K562 (cell line): ENCODE results near the gene CLDN5. TPM values are rescaled to one million over a fixed set of nuclear protein-coding genes. Genes with fewer than 3 reads are reported as not detected.
A peak's percentile ranks its signal among the peaks of the same experiment; 100 is the strongest.

ENCODE experiments used
- CAMTA2 ChIP-seq: fragments of 250-450 bp; sonication (Bioruptor Pico); conservative IDR thresholded peaks from 2 replicates; pipeline ENCODE4 v1.5.1; 2022
- CHCHD3 ChIP-seq: fragments of 250-450 bp; sonication (Bioruptor Pico); IDR thresholded peaks from 2 replicates; pipeline ENCODE4 v2.1.2; 2022; ENCODE audit warnings: mild to moderate bottlenecking
- DACH1 ChIP-seq: fragments of 450-650 bp; IDR thresholded peaks from 2 replicates; pipeline ENCODE4 v1.6.1; 2018; ENCODE audit not compliant: partially characterized antibody
- ELF1 ChIP-seq: fragments of 200-800 bp; sonication (Bioruptor generic); IDR thresholded peaks from 2 replicates; pipeline ENCODE4 v1.6.1; 2016; ENCODE audit warnings: missing genetic modification characterization, missing compliant biosample characterization
- FOXK1 ChIP-seq: sonication (generic); formaldehyde crosslinking; IDR thresholded peaks from 2 replicates; pipeline ENCODE4 v1.8.0; 2022; ENCODE audit warnings: missing genetic modification reagents, mild to moderate bottlenecking, borderline replicate concordance
- GABPB1 ChIP-seq: sonication (generic); formaldehyde crosslinking; IDR thresholded peaks from 2 replicates; pipeline ENCODE4 v1.8.0; 2022; ENCODE audit warnings: mild to moderate bottlenecking, missing genetic modification reagents
- KAT8 ChIP-seq: fragments of 450-650 bp; IDR thresholded peaks from 2 replicates; pipeline ENCODE4 v1.6.1; 2016; ENCODE audit warnings: low read depth, mild to moderate bottlenecking
- MCM5 ChIP-seq: fragments of 450-650 bp; IDR thresholded peaks from 2 replicates; pipeline ENCODE4 v1.6.1; 2016; ENCODE audit warnings: low read depth
- MED1 ChIP-seq: sonication (generic); formaldehyde crosslinking; IDR thresholded peaks from 2 replicates; pipeline ENCODE4 v1.8.1; 2023; ENCODE audit warnings: missing genetic modification reagents, borderline replicate concordance
- NBN ChIP-seq: fragments of 450-650 bp; IDR thresholded peaks from 2 replicates; pipeline ENCODE4 v1.6.1; 2016; ENCODE audit warnings: low read depth, mild to moderate bottlenecking
- PHF20 ChIP-seq: fragments of 450-650 bp; IDR thresholded peaks from 2 replicates; pipeline ENCODE4 v1.6.1; 2018; ENCODE audit not compliant: partially characterized antibody
- RFX7 ChIP-seq: fragments of 250-450 bp; sonication (Bioruptor Pico); IDR thresholded peaks from 2 replicates; pipeline ENCODE4 v1.5.1; 2021; ENCODE audit warnings: mild to moderate bottlenecking
- SNIP1 ChIP-seq: fragments of 450-650 bp; IDR thresholded peaks from 2 replicates; pipeline ENCODE4 v1.7.1; 2017; ENCODE audit warnings: low read depth, mild to moderate bottlenecking
- SP2 ChIP-seq: IDR thresholded peaks from 2 replicates; pipeline ENCODE4 v1.6.1; 2011; ENCODE audit warnings: mild to moderate bottlenecking, low read depth, low read length, moderate library complexity; ENCODE audit not compliant: poor library complexity, severe bottlenecking; ENCODE audit errors: extremely low read depth
- TAF7 ChIP-seq: fragments of 450-650 bp; IDR thresholded peaks from 2 replicates; pipeline ENCODE4 v1.6.1; 2016; ENCODE audit warnings: missing genetic modification characterization, missing compliant biosample characterization
- TFAM ChIP-seq: fragments of 250-450 bp; sonication (Bioruptor Pico); conservative IDR thresholded peaks from 2 replicates; pipeline ENCODE4 v1.5.0; 2021; ENCODE audit warnings: mild to moderate bottlenecking, moderate library complexity
- ZNF263 ChIP-seq: sonication (generic); formaldehyde crosslinking; IDR thresholded peaks from 2 replicates; pipeline ENCODE4 v1.8.0; 2022; ENCODE audit warnings: mild to moderate bottlenecking, missing genetic modification reagents, borderline replicate concordance
- ZNF583 ChIP-seq: fragments of 250-450 bp; sonication (Bioruptor Pico); IDR thresholded peaks from 2 replicates; pipeline ENCODE4 v1.4.0; 2020
- polyA plus RNA-seq, 8 experiments: library from polyadenylated mRNA; depleted of rRNA in 4 of 8; stranded (reverse) in 5 of 8; unstranded in 3 of 8; fragments of >200 nt; fragmentation: Nextera tagmentation in 2 of 8; fragmentation: Illumina TruSeq in 1 of 8; extraction: Ambion mirVana in 2 of 8; extraction: Trizol in 1 of 8; gene quantifications; 2 replicates each; pipeline versions ENCODE4 v1.2.1 to v1.2.3, GENCODE V29; 2011 to 2014; ENCODE audit warnings: inconsistent platforms in 1 of 8, missing spikeins in 1 of 8
- total RNA-seq, 7 experiments: library from RNA; depleted of rRNA in 6 of 7; stranded (reverse); fragments of >200 nt in 6 of 7; fragmentation: Illumina TruSeq in 2 of 7; extraction: Trizol in 2 of 7; gene quantifications; 2 replicates each; pipeline versions ENCODE4 v1.2.1 to v1.2.3, GENCODE V29; 2011 to 2021; ENCODE audit warnings: low replicate concordance in 1 of 7
- TF ChIP-seq, protein P1 (sequence below): sonication (generic); formaldehyde crosslinking; IDR thresholded peaks from 2 replicates; pipeline ENCODE4 v1.8.1; 2023; ENCODE audit warnings: mild to moderate bottlenecking, missing genetic modification reagents
- TF ChIP-seq, protein P2 (sequence below), 2 experiments: fragments of 450-650 bp; IDR thresholded peaks; 2 replicates each; pipeline ENCODE4 v1.6.1; 2018; ENCODE audit warnings: mild to moderate bottlenecking in 2 of 2, low read depth in 1 of 2; ENCODE audit not compliant: partially characterized antibody in 2 of 2
- TF ChIP-seq, protein P3 (sequence below), 2 experiments: fragments of 450-650 bp; IDR thresholded peaks; 2 replicates each; pipeline ENCODE4 v1.6.1; 2016
- TF ChIP-seq, protein P4 (sequence below): IDR thresholded peaks from 2 replicates; pipeline ENCODE4 v1.6.1; 2012; ENCODE audit warnings: low read depth, low read length, improper control_type of control experiment, borderline replicate concordance

Gene CLDN5
- total and polyA plus RNA-seq, 9 of the 15 experiments (the other 6 are each of a cell fraction or from before 2014, with no cell fraction given): 0.20 TPM; not detected in 8

DNA sequence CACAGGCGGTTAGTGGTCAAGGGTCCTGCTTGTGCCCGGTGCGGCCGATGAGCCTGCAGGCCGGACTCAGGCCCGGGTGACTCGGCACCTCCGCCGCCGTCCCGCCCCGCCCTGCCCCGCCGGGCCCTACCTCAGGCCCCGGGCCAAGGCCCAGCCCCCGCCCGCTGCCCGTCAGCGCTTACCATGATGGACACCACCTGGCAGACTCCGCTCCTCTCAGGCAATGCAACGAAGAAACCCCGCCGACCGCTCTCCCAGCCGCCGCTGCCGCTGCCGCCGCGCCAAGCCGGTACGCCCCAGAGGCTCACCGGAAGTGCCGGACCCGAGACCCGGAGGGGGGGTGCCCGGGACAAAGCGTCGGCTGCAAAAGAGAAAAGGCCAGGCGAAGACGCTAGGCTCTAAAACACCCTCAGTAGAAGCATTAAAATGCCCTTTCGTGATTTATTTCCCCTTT, 45.3 kb downstream of the CLDN5 start, which contains the start of gene UFD1 (continued):
- TF ChIP-seq SNIP1: no peak
- TF ChIP-seq PHF20: no peak
- TF ChIP-seq TFAM (CRISPR knock-in tag): no peak
- TF ChIP-seq DACH1: no peak
- 0 out of 2 replicates have a peak, but pooled peaks have one; percentile 45 for TF ChIP-seq TAF7
- TF ChIP-seq, protein P1, sequence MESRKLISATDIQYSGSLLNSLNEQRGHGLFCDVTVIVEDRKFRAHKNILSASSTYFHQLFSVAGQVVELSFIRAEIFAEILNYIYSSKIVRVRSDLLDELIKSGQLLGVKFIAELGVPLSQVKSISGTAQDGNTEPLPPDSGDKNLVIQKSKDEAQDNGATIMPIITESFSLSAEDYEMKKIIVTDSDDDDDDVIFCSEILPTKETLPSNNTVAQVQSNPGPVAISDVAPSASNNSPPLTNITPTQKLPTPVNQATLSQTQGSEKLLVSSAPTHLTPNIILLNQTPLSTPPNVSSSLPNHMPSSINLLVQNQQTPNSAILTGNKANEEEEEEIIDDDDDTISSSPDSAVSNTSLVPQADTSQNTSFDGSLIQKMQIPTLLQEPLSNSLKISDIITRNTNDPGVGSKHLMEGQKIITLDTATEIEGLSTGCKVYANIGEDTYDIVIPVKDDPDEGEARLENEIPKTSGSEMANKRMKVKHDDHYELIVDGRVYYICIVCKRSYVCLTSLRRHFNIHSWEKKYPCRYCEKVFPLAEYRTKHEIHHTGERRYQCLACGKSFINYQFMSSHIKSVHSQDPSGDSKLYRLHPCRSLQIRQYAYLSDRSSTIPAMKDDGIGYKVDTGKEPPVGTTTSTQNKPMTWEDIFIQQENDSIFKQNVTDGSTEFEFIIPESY (CRISPR knock-in tag): no peak
- no peak for TF ChIP-seq GABPB1 (CRISPR knock-in tag)
- no peak for TF ChIP-seq MCM5
- no peak for TF ChIP-seq KAT8
- TF ChIP-seq CHCHD3: no peak
- no peak for TF ChIP-seq ZNF263 (CRISPR knock-in tag)
- TF ChIP-seq MED1 (CRISPR knock-in tag): no peak
- TF ChIP-seq ELF1: no peak
- TF ChIP-seq SP2: no peak
- no peak for TF ChIP-seq NBN
- peak; percentile 94; the same call in 1 of the 2 replicates for TF ChIP-seq CAMTA2
- TF ChIP-seq FOXK1 (CRISPR knock-in tag): no peak
- TF ChIP-seq ZNF583 (CRISPR knock-in tag): no peak
- no peak for TF ChIP-seq RFX7 (CRISPR knock-in tag)
- TF ChIP-seq, protein P2, sequence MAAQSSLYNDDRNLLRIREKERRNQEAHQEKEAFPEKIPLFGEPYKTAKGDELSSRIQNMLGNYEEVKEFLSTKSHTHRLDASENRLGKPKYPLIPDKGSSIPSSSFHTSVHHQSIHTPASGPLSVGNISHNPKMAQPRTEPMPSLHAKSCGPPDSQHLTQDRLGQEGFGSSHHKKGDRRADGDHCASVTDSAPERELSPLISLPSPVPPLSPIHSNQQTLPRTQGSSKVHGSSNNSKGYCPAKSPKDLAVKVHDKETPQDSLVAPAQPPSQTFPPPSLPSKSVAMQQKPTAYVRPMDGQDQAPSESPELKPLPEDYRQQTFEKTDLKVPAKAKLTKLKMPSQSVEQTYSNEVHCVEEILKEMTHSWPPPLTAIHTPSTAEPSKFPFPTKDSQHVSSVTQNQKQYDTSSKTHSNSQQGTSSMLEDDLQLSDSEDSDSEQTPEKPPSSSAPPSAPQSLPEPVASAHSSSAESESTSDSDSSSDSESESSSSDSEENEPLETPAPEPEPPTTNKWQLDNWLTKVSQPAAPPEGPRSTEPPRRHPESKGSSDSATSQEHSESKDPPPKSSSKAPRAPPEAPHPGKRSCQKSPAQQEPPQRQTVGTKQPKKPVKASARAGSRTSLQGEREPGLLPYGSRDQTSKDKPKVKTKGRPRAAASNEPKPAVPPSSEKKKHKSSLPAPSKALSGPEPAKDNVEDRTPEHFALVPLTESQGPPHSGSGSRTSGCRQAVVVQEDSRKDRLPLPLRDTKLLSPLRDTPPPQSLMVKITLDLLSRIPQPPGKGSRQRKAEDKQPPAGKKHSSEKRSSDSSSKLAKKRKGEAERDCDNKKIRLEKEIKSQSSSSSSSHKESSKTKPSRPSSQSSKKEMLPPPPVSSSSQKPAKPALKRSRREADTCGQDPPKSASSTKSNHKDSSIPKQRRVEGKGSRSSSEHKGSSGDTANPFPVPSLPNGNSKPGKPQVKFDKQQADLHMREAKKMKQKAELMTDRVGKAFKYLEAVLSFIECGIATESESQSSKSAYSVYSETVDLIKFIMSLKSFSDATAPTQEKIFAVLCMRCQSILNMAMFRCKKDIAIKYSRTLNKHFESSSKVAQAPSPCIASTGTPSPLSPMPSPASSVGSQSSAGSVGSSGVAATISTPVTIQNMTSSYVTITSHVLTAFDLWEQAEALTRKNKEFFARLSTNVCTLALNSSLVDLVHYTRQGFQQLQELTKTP (IDR thresholded peaks at IDR 0.05; ENCODE audit: low read depth in 1 of 2, partially characterized antibody in 2 of 2): no peak
- TF ChIP-seq, protein P3, sequence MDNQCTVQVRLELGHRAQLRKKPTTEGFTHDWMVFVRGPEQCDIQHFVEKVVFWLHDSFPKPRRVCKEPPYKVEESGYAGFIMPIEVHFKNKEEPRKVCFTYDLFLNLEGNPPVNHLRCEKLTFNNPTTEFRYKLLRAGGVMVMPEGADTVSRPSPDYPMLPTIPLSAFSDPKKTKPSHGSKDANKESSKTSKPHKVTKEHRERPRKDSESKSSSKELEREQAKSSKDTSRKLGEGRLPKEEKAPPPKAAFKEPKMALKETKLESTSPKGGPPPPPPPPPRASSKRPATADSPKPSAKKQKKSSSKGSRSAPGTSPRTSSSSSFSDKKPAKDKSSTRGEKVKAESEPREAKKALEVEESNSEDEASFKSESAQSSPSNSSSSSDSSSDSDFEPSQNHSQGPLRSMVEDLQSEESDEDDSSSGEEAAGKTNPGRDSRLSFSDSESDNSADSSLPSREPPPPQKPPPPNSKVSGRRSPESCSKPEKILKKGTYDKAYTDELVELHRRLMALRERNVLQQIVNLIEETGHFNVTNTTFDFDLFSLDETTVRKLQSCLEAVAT (IDR thresholded peaks at IDR 0.05): no peak
- TF ChIP-seq, protein P4, sequence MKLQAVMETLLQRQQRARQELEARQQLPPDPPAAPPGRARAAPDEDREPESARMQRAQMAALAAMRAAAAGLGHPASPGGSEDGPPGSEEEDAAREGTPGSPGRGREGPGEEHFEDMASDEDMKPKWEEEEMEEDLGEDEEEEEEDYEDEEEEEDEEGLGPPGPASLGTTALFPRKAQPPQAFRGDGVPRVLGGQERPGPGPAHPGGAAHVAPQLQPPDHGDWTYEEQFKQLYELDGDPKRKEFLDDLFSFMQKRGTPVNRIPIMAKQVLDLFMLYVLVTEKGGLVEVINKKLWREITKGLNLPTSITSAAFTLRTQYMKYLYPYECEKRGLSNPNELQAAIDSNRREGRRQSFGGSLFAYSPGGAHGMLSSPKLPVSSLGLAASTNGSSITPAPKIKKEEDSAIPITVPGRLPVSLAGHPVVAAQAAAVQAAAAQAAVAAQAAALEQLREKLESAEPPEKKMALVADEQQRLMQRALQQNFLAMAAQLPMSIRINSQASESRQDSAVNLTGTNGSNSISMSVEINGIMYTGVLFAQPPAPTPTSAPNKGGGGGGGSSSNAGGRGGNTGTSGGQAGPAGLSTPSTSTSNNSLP: peak; percentile 95; the same call in 1 of the 2 replicates
